Aortic smooth muscle cell (primary cell): ENCODE results near the gene PCNP. TPM values are rescaled to one million over a fixed set of nuclear protein-coding genes. Genes with fewer than 3 reads are reported as not detected.

Experiments used
- total RNA-seq: library from RNA; depleted of rRNA; stranded (reverse); fragments of >200 nt; gene quantifications from 2 replicates; pipeline ENCODE4 v1.2.3, GENCODE V29; 2014

The PCNP gene
- 76.8 and 83.4 TPM in 2 replicates for total RNA-seq

GRCh38 chr3:101573449-101574387 is at the start of gene PCNP:
Gene PCNP, plus strand, starts transcription at chr3:101574180. Its CDS starts 36 bp downstream, at chr3:101574216.

GRCh38 chr3:101561630-101562328 is 12.2 kb upstream of the PCNP start, which contains the start of gene TRMT10C:
Gene TRMT10C, plus strand, starts transcription at chr3:101561868. Its CDS starts 2,914 bp downstream, at chr3:101564782.

Other genes starting within 250 kb of the PCNP start
- gene SENP7, start 61.0 kb upstream of the PCNP start, total RNA-seq = 13.5 and 19.6 TPM in 2 replicates
- gene TRMT10C, start 12.3 kb upstream of the PCNP start, total RNA-seq = 19.3 and 22.5 TPM in 2 replicates
- gene ZBTB11, start 103.0 kb downstream of the PCNP start, total RNA-seq = 19.7 and 20.9 TPM in 2 replicates
- gene RPL24, start 112.5 kb downstream of the PCNP start, total RNA-seq = 1,805 and 2,083 TPM in 2 replicates
- gene CEP97, start 150.4 kb downstream of the PCNP start, total RNA-seq = 14.9 and 16.2 TPM in 2 replicates
- 18.7 and 23.0 TPM in 2 replicates for gene NXPE3, start 205.0 kb downstream of the PCNP start, total RNA-seq